KG1 (cell line): Measurements from ENCODE around the gene LINGO1.

Source experiments
- DNase-seq: peaks from one replicate; lab custom pipeline; 2025; lab: John Stamatoyannopoulos, UW

The LINGO1 gene

GRCh38 chr15:77657634-77658238 lies 25.0 kb upstream of the LINGO1 start:
- DNase-seq, result no peak

DNA sequence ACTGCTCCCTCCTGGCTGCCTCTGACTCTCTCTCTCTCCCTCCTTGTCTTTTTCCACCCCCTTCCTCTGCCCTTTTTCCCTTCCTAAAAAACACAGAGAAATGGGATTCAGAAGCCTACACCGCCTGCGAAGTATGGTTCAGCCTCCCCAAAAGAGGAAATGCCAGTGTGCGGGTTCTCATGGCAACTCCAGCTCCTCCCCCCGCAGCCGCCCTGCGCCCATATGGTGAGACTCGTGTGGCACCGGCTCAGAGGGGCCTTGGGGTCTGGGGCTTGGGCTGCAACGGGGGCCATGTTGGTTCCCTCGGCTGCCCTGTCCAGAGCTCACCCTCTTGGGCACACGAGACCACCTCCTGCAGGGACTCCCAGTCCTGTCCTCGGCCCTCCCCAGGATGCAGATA lies 23.6 kb upstream of the LINGO1 start:
- no peak for DNase-seq

DNA sequence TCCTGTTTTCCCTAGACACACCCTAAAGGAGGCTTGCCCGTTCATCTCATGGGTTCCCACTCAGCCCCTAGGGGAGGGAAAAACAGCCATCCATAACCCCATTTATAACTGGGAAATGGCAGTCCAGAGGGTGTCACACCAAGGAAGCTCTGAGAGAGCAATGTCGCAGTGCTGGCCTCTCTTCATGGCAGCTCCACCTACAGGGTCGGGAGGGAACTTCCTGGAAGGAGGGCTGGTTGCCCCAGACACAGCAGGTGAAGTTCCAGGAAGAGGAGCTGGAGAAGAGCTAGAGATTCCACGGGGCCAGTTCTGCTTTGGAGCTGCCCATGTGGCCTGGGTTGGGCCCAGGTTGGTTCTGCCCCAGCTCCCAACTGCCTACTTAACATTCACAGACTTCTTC lies 22.3 kb upstream of the LINGO1 start:
- DNase-seq, result no peak

GRCh38 chr15:77653832-77654480 lies 21.2 kb upstream of the LINGO1 start:
- DNase-seq, result no peak

DNA sequence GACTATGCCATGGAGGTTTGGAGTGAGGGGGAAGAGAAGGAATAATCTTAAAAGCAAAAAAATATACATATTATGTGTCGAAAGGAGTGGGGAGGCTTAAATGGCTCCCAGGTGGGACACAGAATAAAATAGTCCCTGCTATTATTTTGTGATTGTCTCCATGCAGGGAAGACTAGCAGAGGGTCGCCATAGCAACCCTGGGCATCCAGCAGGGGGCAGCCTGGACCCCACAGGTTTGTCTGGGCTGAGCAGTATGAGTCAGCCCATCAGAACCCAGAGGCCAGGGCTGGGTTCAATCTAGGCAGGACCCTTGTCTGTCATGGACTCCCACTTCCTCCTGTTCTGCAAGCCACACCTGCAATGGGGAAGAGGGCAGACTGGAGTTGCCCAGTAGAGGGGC lies 17.6 kb upstream of the LINGO1 start:
- no peak for DNase-seq

DNA sequence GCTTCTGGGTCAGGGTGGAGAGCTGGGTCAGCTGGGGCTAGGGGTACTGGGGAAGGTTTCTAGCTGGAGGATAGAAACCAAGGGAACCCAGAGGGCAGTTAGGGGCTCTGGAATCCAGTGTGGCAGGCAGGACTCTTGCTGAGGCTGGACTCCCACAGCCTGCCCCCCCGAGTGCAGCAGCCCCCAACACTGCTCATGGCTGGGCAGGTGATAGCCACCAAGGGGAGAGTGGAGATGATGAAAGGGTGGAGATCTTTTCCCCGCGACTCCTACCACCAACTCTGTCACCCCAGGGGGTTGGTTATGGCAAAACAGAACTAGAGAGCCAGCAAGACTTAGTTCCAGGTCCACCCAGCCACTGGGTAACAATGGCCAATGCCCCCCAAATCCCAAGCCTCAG lies 16.9 kb upstream of the LINGO1 start:
- no peak for DNase-seq

DNA sequence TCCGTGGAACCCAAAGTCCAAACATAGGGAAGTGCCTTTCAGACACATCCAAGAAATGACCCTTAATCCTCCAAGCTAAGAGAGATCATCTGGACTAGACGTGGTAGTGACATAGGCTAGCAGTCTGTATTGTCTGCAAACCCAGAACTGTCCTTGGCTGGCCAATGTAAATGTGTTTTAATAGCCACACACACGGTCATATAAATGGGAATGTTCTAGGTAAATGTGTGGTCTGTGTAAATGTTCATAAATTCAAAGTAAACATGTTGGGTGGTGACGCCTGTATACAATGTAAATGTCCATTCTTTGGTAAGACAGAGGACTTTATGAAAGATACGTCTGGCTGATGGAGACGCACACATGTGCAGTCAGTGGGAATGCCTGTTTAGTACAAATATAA lies 16.3 kb upstream of the LINGO1 start:
- DNase-seq, result no peak

GRCh38 chr15:77647961-77648360 lies 15.2 kb upstream of the LINGO1 start:
- DNase-seq, result no peak

DNA sequence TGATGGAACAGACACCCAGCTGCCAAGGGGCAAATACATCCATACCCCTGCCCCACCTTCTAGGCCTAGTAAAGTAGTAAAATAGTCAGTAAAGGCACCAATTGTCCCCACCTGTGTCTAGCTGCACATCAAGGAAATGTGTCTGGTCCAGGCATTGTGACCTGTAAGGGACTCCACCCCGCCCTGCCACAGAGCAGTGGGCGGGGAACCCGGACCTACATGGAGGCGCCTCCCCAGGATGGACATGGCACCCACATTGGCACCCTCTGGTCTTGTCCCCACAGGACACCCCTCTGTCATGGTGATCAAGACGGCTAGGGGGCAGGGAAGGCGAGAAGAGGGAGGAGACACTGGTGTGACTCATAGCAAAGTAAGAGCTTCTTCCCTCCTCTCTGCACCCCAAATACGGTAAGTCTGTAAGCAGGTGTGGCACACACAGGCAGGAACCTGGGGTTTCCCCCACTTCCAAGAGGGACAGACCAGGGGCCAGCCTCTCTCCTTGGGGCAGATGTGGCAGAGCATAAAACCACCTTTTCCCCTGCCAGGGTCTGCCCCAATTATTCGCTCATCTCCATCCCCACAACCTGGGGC lies 13.5 kb upstream of the LINGO1 start:
- DNase-seq, result no peak

- DNase-seq, result no peak
These were observed 12.9 kb upstream of the LINGO1 start for GRCh38 chr15:77645602-77646001.

DNA sequence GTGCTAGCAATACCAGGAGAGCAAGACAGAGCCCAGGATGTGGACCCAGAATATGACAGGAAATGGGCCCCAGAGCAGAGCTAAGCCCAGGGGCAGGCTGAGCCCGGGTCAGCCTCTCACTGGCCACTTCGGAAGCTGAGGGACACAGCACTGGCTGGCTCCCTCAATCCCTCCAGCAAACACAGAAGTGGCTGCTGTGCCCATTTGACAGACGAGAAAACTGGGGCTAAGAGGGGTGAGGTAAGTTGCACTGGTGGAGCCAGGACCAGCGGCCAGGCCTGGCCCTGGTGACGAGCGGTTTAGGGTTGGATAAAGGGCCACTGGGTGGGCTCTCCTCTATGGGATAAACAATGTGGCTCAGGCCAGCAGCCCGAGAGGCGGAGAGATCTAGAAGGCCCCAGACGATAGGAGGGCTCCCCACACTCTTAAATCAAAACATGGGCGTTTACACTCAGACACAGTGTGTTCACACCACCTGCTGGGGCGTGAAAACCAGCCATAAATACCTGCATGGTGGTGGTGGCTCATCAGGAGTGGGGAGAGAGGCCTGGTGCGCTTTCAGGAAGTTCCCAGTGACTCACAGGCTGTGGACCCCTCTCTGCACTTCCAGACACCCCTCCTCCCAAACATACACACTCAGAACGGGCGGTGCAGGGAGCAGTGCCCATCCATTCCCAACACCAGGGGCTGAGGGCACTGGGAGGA lies 12.0 kb upstream of the LINGO1 start:
- no peak for DNase-seq

GRCh38 chr15:77643764-77644163 lies 11.1 kb upstream of the LINGO1 start:
- no peak for DNase-seq

DNA sequence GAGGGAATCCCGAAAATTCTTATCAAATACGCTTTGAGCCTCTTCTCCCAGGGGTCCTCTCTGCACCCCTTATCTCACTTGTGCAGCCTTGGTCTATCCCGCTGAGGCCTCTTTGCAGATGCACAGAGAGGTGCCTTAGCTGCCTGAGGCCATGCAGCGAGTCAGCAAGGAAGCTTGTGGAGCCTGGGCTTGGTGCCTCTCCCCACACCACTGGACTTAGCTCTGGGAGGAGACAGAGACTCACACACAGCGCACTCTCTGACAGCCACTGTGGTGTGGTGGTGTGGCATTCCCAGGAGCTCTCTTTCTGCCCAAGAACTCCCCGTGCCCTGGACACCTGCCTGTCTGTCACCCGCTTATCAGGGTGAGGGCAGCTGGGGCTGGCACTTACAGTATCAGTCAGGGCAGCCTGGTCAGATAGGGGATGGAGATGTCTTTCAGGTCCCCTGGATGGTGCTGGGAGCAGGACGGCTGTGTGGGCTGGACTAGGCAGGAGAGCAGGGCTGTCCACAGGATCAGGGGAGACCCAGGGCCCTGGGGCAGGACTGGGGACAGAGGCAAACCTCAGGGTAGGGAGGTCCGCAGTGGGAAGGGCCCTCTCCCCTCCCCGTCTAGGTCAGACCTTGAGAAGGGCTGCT lies 10.2 kb upstream of the LINGO1 start:
- DNase-seq, result no peak

DNA sequence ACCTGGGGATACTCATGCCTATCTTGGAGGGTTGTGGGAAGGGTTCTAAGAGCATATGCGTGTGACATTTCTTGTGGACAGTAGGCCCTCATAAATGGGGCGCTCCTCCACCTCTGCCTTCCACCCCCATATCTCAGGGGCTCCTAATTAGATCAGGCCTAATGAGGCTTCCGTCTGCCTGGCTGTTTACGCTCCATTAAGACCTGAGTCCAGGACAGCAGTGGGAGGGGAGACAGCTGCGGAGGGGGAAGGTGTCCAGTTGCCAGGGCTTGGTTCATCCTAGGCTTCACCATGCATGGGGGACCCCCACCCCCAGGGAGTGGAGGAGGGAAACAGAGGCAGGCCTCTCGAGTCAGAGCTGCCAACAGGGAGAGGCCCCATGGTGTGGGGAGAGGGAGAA lies 9.3 kb upstream of the LINGO1 start:
- no peak for DNase-seq

DNA sequence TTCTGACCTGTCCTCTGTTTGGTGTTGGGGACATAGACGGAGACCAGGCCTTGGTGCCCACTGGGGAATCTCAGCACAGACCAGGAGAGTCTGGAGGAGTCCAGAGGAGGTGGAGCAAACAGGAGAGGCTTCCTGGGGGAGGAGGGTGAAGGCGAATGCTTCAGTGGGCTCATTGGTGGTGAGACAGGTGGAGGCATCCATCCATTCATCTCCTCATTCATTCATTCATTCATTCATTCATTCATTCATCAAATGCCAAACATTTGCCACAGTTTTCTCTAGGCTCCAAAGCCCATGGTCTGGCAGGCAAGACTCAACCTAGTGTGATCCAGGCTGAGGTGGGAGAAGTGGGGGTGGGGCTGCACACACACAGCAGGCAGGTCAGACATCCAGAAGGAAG lies 7.9 kb upstream of the LINGO1 start:
- DNase-seq, result no peak

GRCh38 chr15:77639431-77639830 lies 6.7 kb upstream of the LINGO1 start:
- no peak for DNase-seq

DNA sequence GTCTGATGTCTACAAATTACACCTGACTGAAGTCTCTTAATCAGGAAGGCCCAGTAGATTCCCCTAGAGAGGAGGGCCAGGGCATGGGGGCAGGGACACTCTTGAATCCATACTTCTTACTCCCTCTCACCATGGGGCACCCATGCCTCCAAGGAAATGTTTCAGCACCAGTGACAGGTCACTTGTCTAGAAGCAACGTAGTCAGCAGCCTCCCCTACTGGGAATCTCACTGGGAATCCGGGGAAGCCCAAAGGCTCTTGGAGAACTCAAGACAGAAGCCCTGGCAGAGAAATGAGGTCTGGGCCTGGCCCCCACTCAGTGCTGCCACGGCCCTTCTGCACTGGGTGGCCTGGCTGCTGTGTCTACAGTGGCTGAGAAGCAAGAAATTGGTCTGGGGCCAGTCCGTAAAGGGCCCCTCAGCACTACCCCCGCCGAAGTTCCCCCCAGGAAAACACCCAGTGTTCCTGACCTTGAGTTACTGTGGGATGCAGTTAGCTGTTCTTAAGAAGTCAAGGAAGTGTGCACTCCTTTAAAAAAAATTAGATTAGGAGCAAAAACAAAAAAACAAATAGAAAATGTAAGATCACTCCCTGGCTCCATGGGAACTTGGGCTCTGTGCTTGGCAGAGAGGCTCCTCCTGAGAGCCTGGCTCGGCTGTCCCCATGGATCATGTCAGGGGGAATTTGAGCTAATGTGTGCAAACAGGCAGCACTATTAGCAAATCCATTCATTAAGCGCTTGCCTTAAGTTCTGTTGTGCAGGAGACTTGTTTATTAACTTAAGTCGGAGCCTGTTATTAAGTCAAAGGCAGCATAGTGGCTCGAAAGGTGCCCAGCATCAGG lies 5.4 kb upstream of the LINGO1 start:
- DNase-seq, result no peak

GRCh38 chr15:77636209-77636608 lies 3.5 kb upstream of the LINGO1 start:
- DNase-seq, result no peak

DNA sequence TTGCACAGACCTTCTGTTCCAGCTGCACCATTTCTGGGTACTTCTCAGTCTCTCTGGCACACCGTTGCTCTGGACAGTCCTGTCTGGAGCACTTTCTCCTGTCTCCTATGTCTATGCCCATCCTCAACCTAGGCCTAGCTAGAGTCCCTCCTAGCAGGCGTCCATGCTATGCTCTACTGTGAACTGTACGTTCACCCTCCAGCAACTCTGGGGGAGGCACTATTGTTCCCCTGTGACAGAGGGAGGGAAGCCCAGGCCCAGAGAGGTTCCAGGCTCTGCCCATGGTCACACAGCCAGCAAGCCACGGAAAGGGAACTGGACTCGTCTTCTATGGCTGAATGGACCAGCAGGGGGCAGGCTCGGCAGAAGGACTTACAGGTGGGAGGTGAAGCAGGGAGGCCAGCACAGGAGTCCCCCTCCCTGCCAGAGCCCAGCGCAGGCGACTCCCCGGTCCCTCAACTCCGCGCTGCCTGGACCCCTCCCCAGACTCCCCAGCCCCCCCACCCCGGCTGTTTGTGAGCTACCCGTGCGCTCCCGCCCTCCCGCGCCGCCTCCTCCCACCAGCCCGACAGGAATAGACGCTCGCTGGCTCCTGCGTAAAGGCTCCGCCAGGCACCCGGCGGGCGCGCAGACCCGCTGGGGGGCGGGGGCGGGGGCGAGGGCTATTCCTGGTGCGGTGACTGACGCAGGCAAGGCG lies 1.7 kb upstream of the LINGO1 start:
- no peak for DNase-seq

DNA sequence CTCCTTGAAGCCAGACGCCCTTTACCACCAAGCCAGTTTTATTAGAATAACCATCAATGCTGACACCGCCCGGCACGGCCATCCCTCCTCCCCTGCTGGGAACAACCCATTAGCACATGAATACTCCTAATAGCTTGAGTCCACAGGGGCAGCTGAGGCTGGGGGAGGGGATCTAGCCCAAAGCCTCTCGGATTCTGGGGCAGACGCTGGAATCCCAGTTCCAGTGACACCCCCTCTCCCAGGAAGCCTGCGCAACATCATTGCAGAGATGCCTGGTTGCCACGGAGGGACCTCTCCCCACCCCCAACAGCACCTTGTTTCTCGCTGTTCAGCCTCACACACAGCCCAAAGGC lies 1.2 kb upstream of the LINGO1 start:
- DNase-seq, result no peak
